HepG2 (cell line): ENCODE measurements around the gene FAM181A. TPM values are rescaled to one million over a fixed set of nuclear protein-coding genes. Genes with fewer than 3 reads are reported as not detected.

Source experiments
- ARID2 ChIP-seq: sonication (generic); formaldehyde crosslinking; IDR thresholded peaks from 2 replicates; pipeline ENCODE4 v1.8.1; 2022; ENCODE audit warnings: mild to moderate bottlenecking, missing genetic modification reagents, borderline replicate concordance
- DNMT1 ChIP-seq: sonication (generic); formaldehyde crosslinking; IDR thresholded peaks from 2 replicates; pipeline ENCODE4 v1.5.1; 2020; ENCODE audit warnings: mild to moderate bottlenecking, missing genetic modification reagents
- FOXA1 ChIP-seq, 2 experiments: fragments of 450-650 bp in 1 of 2; sonication (generic) in 1 of 2; formaldehyde crosslinking in 1 of 2; IDR thresholded peaks; 2 replicates each; pipeline versions ENCODE4 v1.4.0 to v1.6.1; 2016 to 2020; ENCODE audit warnings: missing genetic modification reagents in 1 of 2
- GLI4 ChIP-seq: sonication (generic); formaldehyde crosslinking; IDR thresholded peaks from 2 replicates; pipeline ENCODE4 v1.5.1; 2020; ENCODE audit warnings: missing genetic modification reagents, mild to moderate bottlenecking, moderate library complexity, borderline replicate concordance
- HDAC2 ChIP-seq: sonication (generic); formaldehyde crosslinking; IDR thresholded peaks from 2 replicates; pipeline ENCODE4 v1.4.0; 2020; ENCODE audit warnings: missing genetic modification reagents
- HNF4G ChIP-seq, 2 experiments: sonication (generic) in 1 of 2; formaldehyde crosslinking in 1 of 2; IDR thresholded peaks; 2 replicates each; pipeline versions ENCODE4 v1.4.0 to v1.6.1; 2011 to 2020; ENCODE audit warnings: borderline replicate concordance in 2 of 2, low read depth in 2 of 2, mild to moderate bottlenecking in 2 of 2, low read length in 1 of 2, missing genetic modification reagents in 1 of 2, moderate library complexity in 1 of 2
- MZF1 ChIP-seq: sonication (generic); formaldehyde crosslinking; IDR thresholded peaks from 2 replicates; pipeline ENCODE4 v1.8.1; 2023; ENCODE audit warnings: mild to moderate bottlenecking, missing genetic modification reagents, borderline replicate concordance
- NFE2L1 ChIP-seq: sonication (generic); formaldehyde crosslinking; IDR thresholded peaks from 2 replicates; pipeline ENCODE4 v1.4.0; 2020; ENCODE audit warnings: missing genetic modification reagents, mild to moderate bottlenecking, borderline replicate concordance
- NR1H2 ChIP-seq: sonication (generic); formaldehyde crosslinking; IDR thresholded peaks from 2 replicates; pipeline ENCODE4 v1.8.1; 2022; ENCODE audit warnings: low read depth, missing genetic modification reagents, borderline replicate concordance
- PRPF4 ChIP-seq: fragments of 200-400 bp; formaldehyde crosslinking; IDR thresholded peaks from 2 replicates; pipeline ENCODE4 v1.6.1; 2016; ENCODE audit warnings: low read length, low read depth; ENCODE audit not compliant: poor library complexity, severe bottlenecking
- YY1 ChIP-seq: IDR thresholded peaks from 2 replicates; pipeline ENCODE4 v1.6.1; 2011; ENCODE audit warnings: low read length, low read depth, moderate library complexity, mild to moderate bottlenecking; ENCODE audit not compliant: insufficient read depth, insufficient replicate concordance
- ZC3H4 ChIP-seq: sonication (generic); formaldehyde crosslinking; IDR thresholded peaks from 2 replicates; pipeline ENCODE4 v1.4.0; 2020; ENCODE audit warnings: missing genetic modification reagents, borderline replicate concordance
- ZNF276 ChIP-seq: sonication (generic); formaldehyde crosslinking; IDR thresholded peaks from 2 replicates; pipeline ENCODE4 v1.4.0; 2020; ENCODE audit warnings: mild to moderate bottlenecking, low read depth, missing genetic modification reagents
- ZNF513 ChIP-seq: sonication (generic); formaldehyde crosslinking; conservative IDR thresholded peaks from 2 replicates; pipeline ENCODE4 v1.5.0; 2020; ENCODE audit warnings: missing genetic modification reagents
- ZNF549 ChIP-seq: sonication (generic); formaldehyde crosslinking; IDR thresholded peaks from 2 replicates; pipeline ENCODE4 v1.5.0; 2020; ENCODE audit warnings: missing genetic modification reagents
- ZNF770 ChIP-seq: sonication (generic); formaldehyde crosslinking; IDR thresholded peaks from 2 replicates; pipeline ENCODE4 v1.5.0; 2020; ENCODE audit warnings: mild to moderate bottlenecking, missing genetic modification reagents
- ZZZ3 ChIP-seq: sonication (generic); formaldehyde crosslinking; IDR thresholded peaks from 2 replicates; pipeline ENCODE4 v1.4.0; 2020; ENCODE audit warnings: missing genetic modification reagents, mild to moderate bottlenecking, borderline replicate concordance
- polyA plus RNA-seq, 8 experiments: library from polyadenylated mRNA; depleted of rRNA in 3 of 8; stranded (reverse) in 7 of 8; unstranded in 1 of 8; fragments of >200 nt; fragmentation: Illumina TruSeq in 4 of 8; extraction: Trizol in 4 of 8; gene quantifications; 2 replicates each; pipeline versions ENCODE4 v1.2.1 to v1.2.3, GENCODE V29; 2011 to 2016; ENCODE audit warnings: low read depth in 4 of 8, missing spikeins in 1 of 8, mixed read lengths in 1 of 8; ENCODE audit not compliant: insufficient read depth in 1 of 8
- total RNA-seq, 5 experiments: library from RNA; depleted of rRNA; stranded (reverse); fragments of >200 nt; fragmentation: Illumina TruSeq; extraction: Trizol; gene quantifications; 2 replicates each; pipeline ENCODE4 v1.2.3, GENCODE V29; 2016; ENCODE audit warnings: low read depth in 1 of 5
- TF ChIP-seq, protein P1 (sequence below): sonication (generic); formaldehyde crosslinking; IDR thresholded peaks from 2 replicates; pipeline ENCODE4 v1.8.1; 2022; ENCODE audit warnings: low read depth, mild to moderate bottlenecking, missing genetic modification reagents

Gene FAM181A
- total and polyA plus RNA-seq, 2 of the 13 experiments (the other 11 are each of a cell fraction or from before 2014, with no cell fraction given): 1.1 to 1.5 TPM

DNA sequence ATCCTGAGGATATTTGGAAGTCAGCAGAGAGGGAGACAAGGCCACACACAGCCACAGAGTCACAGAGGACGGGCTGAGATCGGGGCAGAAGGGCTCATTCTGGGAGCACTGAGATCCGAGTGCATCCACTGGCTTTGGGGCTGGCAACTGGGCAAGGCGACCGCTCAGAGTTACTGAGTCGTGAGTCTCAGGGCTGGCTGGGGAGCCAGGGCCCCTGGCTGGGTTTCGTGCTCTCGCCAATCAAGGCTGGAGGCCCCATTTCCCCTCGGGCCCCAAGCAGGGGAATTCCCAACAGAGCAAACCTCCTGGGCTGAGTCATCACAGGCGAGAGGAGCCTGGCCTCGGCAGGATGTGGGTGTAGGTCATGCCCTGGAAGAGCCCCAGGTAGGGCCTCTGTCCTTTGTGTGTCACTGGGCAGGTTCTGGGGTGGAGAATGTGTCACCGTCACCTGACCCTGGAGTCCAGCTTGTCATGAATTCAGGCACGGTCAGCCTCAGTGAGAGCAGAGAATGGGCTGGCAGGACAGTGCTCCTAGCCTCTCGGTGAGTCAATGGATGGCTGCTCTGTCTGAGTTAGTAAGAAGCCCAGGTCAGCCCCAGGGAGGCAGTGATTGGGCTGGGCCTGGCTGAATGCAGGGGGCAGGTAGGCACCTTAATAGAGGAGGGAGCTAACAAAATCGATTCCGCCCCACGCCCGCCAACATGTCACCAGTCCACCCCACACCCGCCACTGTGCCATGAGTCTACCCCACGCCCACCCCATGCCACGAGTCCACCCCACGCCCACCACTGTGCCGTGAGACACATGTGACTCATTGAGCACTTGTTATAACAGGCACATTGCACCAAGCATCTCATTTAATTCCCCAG lies 32.3 kb downstream of the FAM181A start (continued):
- no peak for TF ChIP-seq ZNF276 (CRISPR knock-in tag)
- TF ChIP-seq FOXA1 (IDR thresholded peaks at IDR 0.05): no peak
- TF ChIP-seq FOXA1 (CRISPR knock-in tag; IDR thresholded peaks at IDR 0.05): peak; percentile 57
- peak; percentile 69 for TF ChIP-seq YY1
- peak; percentile 76 for TF ChIP-seq ZNF770 (CRISPR knock-in tag)
- no peak for TF ChIP-seq ZNF549
- no peak; the same call in 1 of the 2 replicates for TF ChIP-seq DNMT1
- no peak; the same call in 1 of the 2 replicates for TF ChIP-seq ARID2 (CRISPR knock-in tag)
- TF ChIP-seq MZF1 (CRISPR knock-in tag): no peak
- TF ChIP-seq, protein P1, sequence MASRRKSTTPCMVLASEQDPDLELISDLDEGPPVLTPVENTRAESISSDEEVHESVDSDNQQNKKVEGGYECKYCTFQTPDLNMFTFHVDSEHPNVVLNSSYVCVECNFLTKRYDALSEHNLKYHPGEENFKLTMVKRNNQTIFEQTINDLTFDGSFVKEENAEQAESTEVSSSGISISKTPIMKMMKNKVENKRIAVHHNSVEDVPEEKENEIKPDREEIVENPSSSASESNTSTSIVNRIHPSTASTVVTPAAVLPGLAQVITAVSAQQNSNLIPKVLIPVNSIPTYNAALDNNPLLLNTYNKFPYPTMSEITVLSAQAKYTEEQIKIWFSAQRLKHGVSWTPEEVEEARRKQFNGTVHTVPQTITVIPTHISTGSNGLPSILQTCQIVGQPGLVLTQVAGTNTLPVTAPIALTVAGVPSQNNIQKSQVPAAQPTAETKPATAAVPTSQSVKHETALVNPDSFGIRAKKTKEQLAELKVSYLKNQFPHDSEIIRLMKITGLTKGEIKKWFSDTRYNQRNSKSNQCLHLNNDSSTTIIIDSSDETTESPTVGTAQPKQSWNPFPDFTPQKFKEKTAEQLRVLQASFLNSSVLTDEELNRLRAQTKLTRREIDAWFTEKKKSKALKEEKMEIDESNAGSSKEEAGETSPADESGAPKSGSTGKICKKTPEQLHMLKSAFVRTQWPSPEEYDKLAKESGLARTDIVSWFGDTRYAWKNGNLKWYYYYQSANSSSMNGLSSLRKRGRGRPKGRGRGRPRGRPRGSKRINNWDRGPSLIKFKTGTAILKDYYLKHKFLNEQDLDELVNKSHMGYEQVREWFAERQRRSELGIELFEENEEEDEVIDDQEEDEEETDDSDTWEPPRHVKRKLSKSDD: peak; percentile 54; the same call in 1 of the 2 replicates
- TF ChIP-seq HDAC2 (CRISPR knock-in tag): peak; percentile 94
- peak; percentile 80; the same call in 1 of the 2 replicates for TF ChIP-seq NR1H2 (CRISPR knock-in tag)
- TF ChIP-seq HNF4G (IDR thresholded peaks at IDR 0.05; ENCODE audit: borderline replicate concordance, low read depth, low read length): peak; percentile 71; the same call in 1 of the 2 replicates
- peak; percentile 65; the same call in 1 of the 2 replicates for TF ChIP-seq HNF4G (CRISPR knock-in tag; IDR thresholded peaks at IDR 0.05; ENCODE audit: borderline replicate concordance, low read depth)
- TF ChIP-seq PRPF4: no peak
- TF ChIP-seq NFE2L1: peak; percentile 87; the same call in 1 of the 2 replicates
- TF ChIP-seq ZZZ3 (CRISPR knock-in tag): peak; percentile 9; the same call in 1 of the 2 replicates
- no peak for TF ChIP-seq ZNF513 (CRISPR knock-in tag)
- no peak; the same call in 1 of the 2 replicates for TF ChIP-seq ZC3H4 (CRISPR knock-in tag)
- TF ChIP-seq GLI4 (CRISPR knock-in tag): no peak
